Osteocyte (in vitro differentiated cells): Measurements from ENCODE around the gene SAA1. TPM values are rescaled to one million over a fixed set of nuclear protein-coding genes. Genes with fewer than 3 reads are reported as not detected.

ENCODE experiments used
- DNase-seq: peaks from one replicate; pipeline ENCODE4 v3.0.0; 2021; ENCODE audit warnings: mixed read lengths; ENCODE audit not compliant: unreplicated experiment; ENCODE audit errors: extremely low spot score
- H3K27ac Mint-ChIP-seq: one replicate; pipeline ENCODE4 v1.8.0; 2021; ENCODE audit warnings: mild to moderate bottlenecking, mixed read lengths; ENCODE audit not compliant: unreplicated experiment
- H3K27me3 Mint-ChIP-seq: one replicate; pipeline ENCODE4 v1.8.0; 2021; ENCODE audit warnings: mixed read lengths; ENCODE audit not compliant: unreplicated experiment
- H3K36me3 Mint-ChIP-seq: one replicate; pipeline ENCODE4 v1.8.0; 2021; ENCODE audit warnings: mixed read lengths; ENCODE audit not compliant: unreplicated experiment
- H3K4me1 Mint-ChIP-seq: one replicate; pipeline ENCODE4 v1.8.0; 2021; ENCODE audit warnings: mixed read lengths; ENCODE audit not compliant: unreplicated experiment
- H3K4me3 Mint-ChIP-seq: one replicate; pipeline ENCODE4 v1.8.0; 2021; ENCODE audit warnings: mild to moderate bottlenecking, moderate library complexity, mixed read lengths; ENCODE audit not compliant: unreplicated experiment
- H3K9me3 Mint-ChIP-seq: one replicate; pipeline ENCODE4 v1.8.0; 2021; ENCODE audit warnings: mixed read lengths; ENCODE audit not compliant: unreplicated experiment
- CTCF ChIP-seq: fragments of 200-600 bp; sonication (generic); IDR thresholded peaks from 2 replicates; pipeline ENCODE4 v1.5.0; 2021; ENCODE audit warnings: antibody characterized with exemption, mild to moderate bottlenecking, moderate library complexity
- total RNA-seq: library from RNA; stranded (reverse); gene quantifications from 2 replicates; pipeline ENCODE4 v1.2.1, GENCODE V29; 2021

SAA1 gene
- total RNA-seq, 1 donor from 2014 or later, result not detected

DNA sequence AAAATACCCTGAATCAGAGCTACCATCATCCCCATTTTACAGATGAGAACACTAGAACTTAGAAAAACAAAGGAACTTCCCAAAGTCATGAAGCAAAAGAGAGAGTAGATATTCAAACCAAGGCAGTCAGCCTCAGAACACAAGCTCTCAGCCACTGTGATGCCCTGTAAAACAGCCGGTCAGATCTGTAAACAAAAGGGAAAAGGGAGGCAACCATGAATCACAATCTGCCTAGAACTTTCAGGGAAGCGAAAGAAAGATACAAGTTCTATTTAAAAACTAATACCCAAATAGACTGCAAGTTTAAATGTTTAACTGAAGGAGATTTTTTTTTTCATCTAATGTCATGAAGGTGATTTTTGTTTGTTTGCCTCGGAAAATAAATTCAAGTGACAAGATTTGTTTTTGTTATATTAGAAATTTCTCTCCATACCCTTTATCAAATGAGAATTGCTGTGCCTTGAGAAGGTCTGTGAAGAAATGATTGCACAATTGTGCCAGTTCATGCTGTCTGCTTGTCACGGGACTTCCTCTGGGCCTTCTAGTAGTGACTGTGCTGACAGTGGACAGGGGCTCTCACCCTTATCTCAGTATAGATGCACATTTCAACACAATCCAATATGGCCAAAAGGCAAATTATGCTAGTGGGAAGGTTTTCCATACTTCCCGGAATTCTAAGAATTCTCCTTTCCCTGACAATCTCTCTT is 11.7 kb downstream of the SAA1 start:
- H3K4me3 Mint-ChIP-seq, result no peak overlapping the region
- peaks cover 47% of the 10 kb centered on the region for H3K36me3 Mint-ChIP-seq
- no peaks in the 10 kb centered on the region for H3K27me3 Mint-ChIP-seq
- TF ChIP-seq CTCF, result no peak
- no peaks in the 10 kb centered on the region for H3K4me1 Mint-ChIP-seq
- no peaks in the 10 kb centered on the region for H3K9me3 Mint-ChIP-seq
- DNase-seq, result no peak
- H3K27ac Mint-ChIP-seq, result no peak overlapping the region

GRCh38 chr11:18280438-18281045 is 14.5 kb downstream of the SAA1 start:
- DNase-seq, result no peak
- H3K4me1 Mint-ChIP-seq, result no peaks in the 10 kb centered on the region
- no peak overlapping the region for H3K4me3 Mint-ChIP-seq
- no peak overlapping the region for H3K27ac Mint-ChIP-seq
- H3K9me3 Mint-ChIP-seq, result no peaks in the 10 kb centered on the region
- H3K36me3 Mint-ChIP-seq, result peaks cover 58% of the 10 kb centered on the region
- H3K27me3 Mint-ChIP-seq, result no peaks in the 10 kb centered on the region
- TF ChIP-seq CTCF, result no peak

- Mint-ChIP-seq H3K36me3 (peaks cover 68% of the 10 kb centered on the region), H3K4me1 (no peaks in the 10 kb centered on the region), H3K4me3 (no peak overlapping the region), H3K27me3 (no peaks in the 10 kb centered on the region), H3K9me3 (no peaks in the 10 kb centered on the region), H3K27ac (no peak overlapping the region)
- DNase-seq, result no peak
- no peak for TF ChIP-seq CTCF
Measured at GRCh38 chr11:18282626-18283025, 16.6 kb downstream of the SAA1 start.

- no peak overlapping the region for H3K27ac Mint-ChIP-seq
- no peaks in the 10 kb centered on the region for H3K9me3 Mint-ChIP-seq
- no peaks in the 10 kb centered on the region for H3K27me3 Mint-ChIP-seq
- TF ChIP-seq CTCF, result no peak
- H3K36me3 Mint-ChIP-seq, result peaks cover 59% of the 10 kb centered on the region
- no peaks in the 10 kb centered on the region for H3K4me1 Mint-ChIP-seq
- no peak overlapping the region for H3K4me3 Mint-ChIP-seq
- DNase-seq, result no peak
Measured at GRCh38 chr11:18285841-18286240, 19.8 kb downstream of the SAA1 start.

- H3K9me3 Mint-ChIP-seq, result no peaks in the 10 kb centered on the region
- H3K27ac Mint-ChIP-seq, result no peak overlapping the region
- no peaks in the 10 kb centered on the region for H3K27me3 Mint-ChIP-seq
- DNase-seq, result no peak
- no peak overlapping the region for H3K4me3 Mint-ChIP-seq
- peaks cover 63% of the 10 kb centered on the region for H3K36me3 Mint-ChIP-seq
- TF ChIP-seq CTCF, result no peak
- H3K4me1 Mint-ChIP-seq, result no peaks in the 10 kb centered on the region
Measured at GRCh38 chr11:18288911-18289310, 22.8 kb downstream of the SAA1 start.
